ENCODE data around the gene TIGD6.

TIGD6 gene

GRCh38 chr5:150044712-150045111, 44.3 kb upstream of the TIGD6 start:
- ChIA-PET POLR2A (interaction anchor here (1.0 kb wide), 1 partner anchor 10 kb away, joined by 4 read pairs; no protein-coding TSS in a partner anchor), CTCF (interaction anchor here (0.6 to 1.1 kb wide), 3 partner anchors 9 to 60 kb away, joined by 3 to 4 read pairs (median 3); no protein-coding TSS in a partner anchor)
- Histone ChIP-seq H3K4me3 (ENCODE audit: low read depth, low read length) (no peak overlapping the region), H3K27ac (ENCODE audit: extremely low read depth, low read depth, low read length) (no peak overlapping the region), H3K4me1 (ENCODE audit: control insufficient read depth, insufficient read depth, low read length) (no peaks in the 10 kb centered on the region), H3K9me3 (ENCODE audit: control insufficient read depth, insufficient read depth, low read depth, low read length) (no peaks in the 10 kb centered on the region), H3K36me3 (ENCODE audit: control insufficient read depth in 2 of 2, insufficient read depth in 1 of 2, low read length in 2 of 2) (peaks cover 55 to 94% of the 10 kb centered on the region in 2 experiments)
- TF ChIP-seq ZNF514 (tag by site-specific recombination; IDR thresholded peaks at IDR 0.05) (no peak), ZBTB10 (tag by site-specific recombination; IDR thresholded peaks at IDR 0.05) (no peak), ZFP41 (tag by site-specific recombination; IDR thresholded peaks at IDR 0.05; ENCODE audit: borderline replicate concordance) (no peak), TCF7L2 (IDR thresholded peaks at IDR 0.05; ENCODE audit: borderline replicate concordance, low read depth, low read length) (no peak), ZNF777 (tag by site-specific recombination; IDR thresholded peaks at IDR 0.05; ENCODE audit: borderline replicate concordance) (no peak), ZNF10 (tag by site-specific recombination; IDR thresholded peaks at IDR 0.05) (no peak), ZNF488 (tag by site-specific recombination; IDR thresholded peaks at IDR 0.05) (no peak)

- CTCF ChIA-PET, result interaction anchor here (0.6 to 1.1 kb wide), 3 partner anchors 9 to 61 kb away, joined by 3 to 4 read pairs (median 3); no protein-coding TSS in a partner anchor
- Histone ChIP-seq H3K9me3 (ENCODE audit: control insufficient read depth, insufficient read depth, low read depth, low read length) (no peaks in the 10 kb centered on the region), H3K27ac (ENCODE audit: extremely low read depth, low read depth, low read length) (no peak overlapping the region), H3K36me3 (ENCODE audit: control insufficient read depth in 2 of 2, insufficient read depth in 1 of 2, low read length in 2 of 2) (peaks cover 59 to 93% of the 10 kb centered on the region in 2 experiments), H3K4me3 (ENCODE audit: low read depth, low read length) (no peak overlapping the region), H3K4me1 (ENCODE audit: control insufficient read depth, insufficient read depth, low read length) (no peaks in the 10 kb centered on the region)
- no peak for TF ChIP-seq ZNF555 (tag by site-specific recombination; conservative IDR thresholded peaks at IDR 0.05)
- no peak for TF ChIP-seq ZBTB1 (tag by site-specific recombination; IDR thresholded peaks at IDR 0.05)
- TF ChIP-seq ZNF366 (tag by site-specific recombination; conservative IDR thresholded peaks at IDR 0.05), result no peak
- TF ChIP-seq PBX3 (CRISPR knock-in tag; IDR thresholded peaks at IDR 0.05), result no peak
- TF ChIP-seq HOXA7 (CRISPR knock-in tag; IDR thresholded peaks at IDR 0.05; ENCODE audit: borderline replicate concordance), result no peak
- TF ChIP-seq ZNF239 (tag by site-specific recombination; IDR thresholded peaks at IDR 0.05), result no peak
- no peak for TF ChIP-seq PRDM1 (tag by site-specific recombination; IDR thresholded peaks at IDR 0.05)
- TF ChIP-seq ZNF394 (tag by site-specific recombination; IDR thresholded peaks at IDR 0.05; ENCODE audit: borderline replicate concordance), result no peak
- no peak for TF ChIP-seq ZIC2 (tag by site-specific recombination; IDR thresholded peaks at IDR 0.05)
- TF ChIP-seq ZNF776 (tag by site-specific recombination; IDR thresholded peaks at IDR 0.05; ENCODE audit: borderline replicate concordance), result no peak
- POLR2A ChIA-PET, result interaction anchor here (1.0 kb wide), 1 partner anchor 10 kb away, joined by 4 read pairs; no protein-coding TSS in a partner anchor
Measured at GRCh38 chr5:150044329-150044681, 43.9 kb upstream of the TIGD6 start.
